CD4-positive, alpha-beta T cell treated with Interleukin-4 for 4 hours (primary cell): ENCODE data around the gene UFSP2.
"Not testable (repeated sequence)": the region's sequence is repeated elsewhere in the genome, so short reads cannot be mapped to it uniquely, and the experiment has no call there.

Experiments
- DNase-seq: peaks from one replicate; pipeline ENCODE4 v3.0.0-alpha.2; 2020

Gene UFSP2

DNA sequence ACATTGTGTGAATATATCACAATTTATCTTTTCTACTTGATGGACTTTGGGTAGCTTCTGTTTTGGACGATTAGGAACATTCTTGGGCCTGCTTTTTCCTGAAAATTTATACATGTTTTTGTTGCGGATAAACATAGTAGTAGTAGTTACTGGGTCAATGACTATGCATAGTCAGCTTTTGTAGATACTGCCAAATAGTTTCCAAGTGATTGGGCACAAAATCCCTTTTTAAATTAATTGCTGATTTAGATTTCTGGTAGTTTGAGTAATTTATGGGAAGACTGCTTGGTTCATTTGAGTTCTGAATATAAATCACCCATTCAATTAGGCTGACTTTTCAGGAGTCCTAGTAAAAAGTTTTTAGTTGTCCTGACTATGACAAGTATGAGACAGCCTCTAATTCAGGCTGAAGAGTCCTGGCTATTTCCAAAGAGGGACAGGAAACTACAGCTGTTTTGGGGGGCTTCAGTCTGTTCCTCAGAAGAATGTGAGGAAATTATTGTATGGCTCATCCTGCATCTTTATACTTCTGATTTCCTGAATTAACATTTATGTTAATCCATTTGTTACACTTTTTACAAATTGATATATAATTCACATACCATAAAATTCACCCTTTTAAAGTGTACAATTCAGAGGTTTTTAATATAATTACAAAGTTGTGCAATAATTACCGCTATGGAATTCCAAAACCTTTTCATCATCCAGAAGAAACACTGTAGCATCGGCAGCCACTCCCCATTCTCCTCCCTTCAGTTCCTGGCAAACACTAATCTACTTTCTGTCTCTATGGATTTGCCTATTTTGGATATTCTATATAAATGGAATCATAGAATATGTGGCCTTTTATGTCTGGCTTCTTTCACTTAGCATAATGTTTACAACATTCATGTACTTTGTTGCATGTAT, 44.2 kb downstream of the UFSP2 start:
- DNase-seq: no peak

DNA sequence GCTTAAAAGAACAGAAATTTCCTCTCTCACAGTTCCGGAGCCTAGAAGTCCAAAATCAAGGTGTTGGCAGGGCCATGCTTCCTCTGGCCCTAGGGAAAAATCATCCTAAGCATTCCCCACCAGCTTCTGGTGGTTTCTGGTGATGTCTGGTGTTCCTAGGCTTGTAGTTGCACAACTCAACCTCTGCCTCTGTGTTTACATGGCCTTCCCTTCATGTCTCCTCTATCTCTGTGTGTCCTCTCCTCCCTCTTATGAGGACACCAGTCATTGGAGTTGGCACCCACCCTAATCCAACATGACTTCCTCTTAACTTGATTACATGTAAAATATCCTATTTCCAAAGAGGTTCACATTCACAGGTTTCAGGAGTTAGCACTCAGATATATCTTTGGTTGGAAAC, 45.4 kb downstream of the UFSP2 start:
- no peak for DNase-seq

DNA sequence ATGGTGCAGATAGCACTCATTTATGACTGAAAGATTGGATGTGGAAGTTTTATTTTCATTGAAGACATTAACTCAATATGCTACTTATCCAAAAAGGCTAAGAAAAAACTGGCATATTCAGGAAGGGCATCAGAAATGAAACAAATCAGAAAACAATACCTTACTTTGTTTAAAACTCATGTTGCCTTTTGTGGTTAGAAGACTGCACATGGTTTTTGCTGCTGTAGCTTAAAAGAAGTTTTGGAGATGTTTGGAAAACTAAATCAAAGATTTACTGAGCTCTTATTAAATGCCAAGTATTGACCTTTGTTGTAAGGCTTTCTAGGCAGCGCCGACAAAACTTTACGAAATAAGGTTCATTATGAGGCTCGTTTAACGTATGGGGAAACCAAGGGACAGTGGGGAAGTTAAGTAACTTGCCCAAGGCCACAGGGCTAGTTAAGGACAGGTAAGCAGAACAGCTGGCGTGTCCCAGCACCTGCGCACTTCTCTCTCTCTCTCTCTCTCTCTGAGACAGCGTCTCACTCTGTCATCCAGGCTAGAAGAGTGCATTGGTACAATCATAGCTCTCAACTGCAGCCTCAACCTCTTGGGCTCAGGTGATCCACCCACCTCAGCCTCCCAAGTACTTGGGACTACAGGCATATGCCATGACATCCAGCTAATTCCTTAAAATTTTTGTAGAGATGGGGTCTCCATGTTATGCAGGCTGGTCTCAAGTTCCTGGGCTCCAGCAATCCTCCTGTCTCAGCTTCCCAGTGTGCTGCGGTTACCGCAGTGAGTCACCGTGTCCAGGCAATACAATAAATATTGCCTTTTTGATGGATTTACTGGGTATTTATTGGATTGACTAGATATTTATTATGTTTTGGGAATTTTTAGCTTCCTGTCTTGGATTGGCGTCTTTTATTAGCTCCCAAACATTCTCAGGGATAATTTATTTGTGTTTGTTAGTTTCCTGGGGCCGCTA, 46.2 kb downstream of the UFSP2 start:
- no peak for DNase-seq

DNA sequence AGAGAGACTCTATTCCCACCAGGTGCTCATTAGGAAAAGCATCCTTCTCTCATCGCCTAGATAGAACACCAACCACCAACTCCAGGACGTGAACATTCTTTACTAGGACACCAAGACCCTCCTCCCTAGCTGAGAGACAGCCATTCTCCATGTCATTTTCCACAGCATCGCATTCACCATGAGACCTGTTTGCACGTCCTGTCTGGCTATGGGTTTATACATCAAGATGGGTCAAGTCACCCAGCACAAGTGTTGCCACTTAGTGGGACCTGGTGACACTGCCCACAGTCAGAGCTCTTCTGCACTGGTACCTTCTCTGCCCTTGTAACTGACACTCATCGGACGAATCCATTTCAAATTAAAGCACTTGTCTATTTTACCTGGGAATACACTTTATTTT, 47.5 kb downstream of the UFSP2 start:
- DNase-seq: no peak

DNA sequence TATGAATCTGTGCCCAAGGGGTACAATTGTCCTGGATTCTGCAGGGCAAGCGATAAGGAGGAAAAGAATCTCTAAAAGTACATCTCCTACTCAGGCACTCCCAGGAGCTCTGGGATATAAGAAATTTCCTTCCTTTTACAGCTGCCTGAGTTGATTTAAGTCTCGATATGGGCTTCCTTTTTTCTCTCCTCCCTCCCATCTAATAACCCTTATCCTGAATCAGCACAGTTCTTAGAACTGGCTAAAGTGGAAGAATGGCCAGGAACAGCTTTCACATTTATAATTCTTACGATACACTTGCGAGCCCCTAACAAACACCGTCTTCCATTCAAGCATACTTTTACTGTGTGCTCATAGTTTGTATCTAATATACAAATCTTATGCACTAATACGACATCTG, 51.2 kb downstream of the UFSP2 start:
- no peak for DNase-seq

DNA sequence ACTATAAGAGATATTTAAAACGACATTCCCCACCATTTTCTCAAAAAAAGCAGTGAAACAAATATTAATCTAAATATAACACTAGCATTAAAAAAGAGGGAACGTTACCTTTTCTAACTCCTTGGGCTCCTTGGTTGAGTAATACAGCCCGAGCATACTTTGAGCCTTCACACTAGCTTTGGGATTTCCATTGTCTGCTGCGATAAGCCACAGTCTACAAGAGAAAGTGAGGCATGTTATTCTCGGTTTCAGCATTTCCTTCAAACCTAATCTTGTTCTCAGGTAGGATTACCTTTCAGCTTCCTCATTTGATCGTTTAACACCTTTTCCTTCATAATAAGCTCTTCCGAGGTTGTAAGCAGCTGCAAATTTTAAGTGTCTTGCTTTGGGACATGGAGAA, 51.7 kb downstream of the UFSP2 start:
- no peak for DNase-seq

DNA sequence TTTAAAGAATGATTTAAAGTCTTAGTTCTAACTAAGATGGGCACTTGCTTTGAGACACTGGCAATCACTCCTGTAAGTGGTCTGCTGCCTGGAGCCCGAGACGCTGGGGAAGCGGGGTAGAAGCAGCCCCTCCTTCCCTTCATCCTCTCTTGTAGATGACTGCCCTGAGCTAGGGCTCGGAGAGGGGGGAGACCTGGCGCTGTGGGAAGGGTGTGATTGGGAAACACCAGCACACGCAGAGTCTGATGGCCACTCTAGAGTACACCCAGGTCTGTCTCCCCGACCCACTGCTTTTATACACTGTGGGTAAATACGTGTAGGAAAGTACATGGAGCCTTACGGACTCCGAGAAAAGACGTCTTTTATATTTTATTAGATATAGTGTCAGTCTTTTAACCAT, 54.1 kb downstream of the UFSP2 start:
- DNase-seq: no peak

DNA sequence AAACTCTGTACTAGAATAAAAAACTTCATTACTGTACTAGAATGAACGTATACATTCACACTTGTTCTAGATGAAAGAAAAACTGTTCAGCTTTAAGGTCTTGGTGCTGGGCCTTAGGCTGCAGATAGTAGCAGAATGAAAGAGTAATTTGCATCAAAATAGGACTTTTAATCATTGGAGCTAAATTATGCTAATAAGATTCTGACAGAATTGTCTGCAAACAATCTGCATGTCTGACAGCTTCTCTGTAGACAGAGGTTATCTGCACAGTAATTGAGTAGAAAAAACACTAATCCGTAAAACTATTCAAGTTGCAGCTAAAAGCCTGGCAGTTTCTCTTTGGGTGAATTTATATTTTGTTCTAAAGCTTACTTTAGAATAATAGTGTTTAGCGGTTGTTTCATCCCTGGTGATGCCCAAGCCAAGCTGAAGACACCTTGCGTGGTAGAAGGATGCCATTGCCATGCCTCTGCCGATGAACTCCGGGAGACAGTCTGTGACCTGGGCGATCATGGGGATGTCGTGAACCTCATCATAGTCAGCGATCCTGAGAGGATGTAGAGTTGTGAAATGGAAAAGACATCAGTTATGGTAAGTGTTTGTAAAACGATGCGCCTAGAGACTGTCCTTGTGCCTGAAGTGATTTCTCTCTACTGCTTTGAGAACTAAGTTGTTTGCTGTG, 55.4 kb downstream of the UFSP2 start:
- DNase-seq: no peak

DNA sequence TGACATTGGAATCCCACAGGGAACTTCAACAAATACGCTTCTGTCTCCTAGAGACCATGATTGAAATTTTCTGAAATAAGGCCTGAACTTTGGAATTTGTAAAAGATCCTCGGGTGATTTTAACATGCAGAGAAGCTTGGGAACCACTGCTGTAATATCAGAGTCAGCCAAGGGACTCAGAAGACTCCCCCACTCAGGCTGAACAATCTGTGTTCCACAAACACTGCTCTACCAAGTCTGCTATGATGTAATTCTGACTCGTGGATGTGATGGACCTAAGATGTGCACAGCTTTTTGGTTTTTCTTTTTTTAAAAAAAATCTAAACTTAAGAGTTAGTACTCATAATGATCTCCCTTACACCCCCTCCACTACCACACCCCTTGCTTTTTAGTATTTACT, 56.0 kb downstream of the UFSP2 start:
- no peak for DNase-seq

DNA sequence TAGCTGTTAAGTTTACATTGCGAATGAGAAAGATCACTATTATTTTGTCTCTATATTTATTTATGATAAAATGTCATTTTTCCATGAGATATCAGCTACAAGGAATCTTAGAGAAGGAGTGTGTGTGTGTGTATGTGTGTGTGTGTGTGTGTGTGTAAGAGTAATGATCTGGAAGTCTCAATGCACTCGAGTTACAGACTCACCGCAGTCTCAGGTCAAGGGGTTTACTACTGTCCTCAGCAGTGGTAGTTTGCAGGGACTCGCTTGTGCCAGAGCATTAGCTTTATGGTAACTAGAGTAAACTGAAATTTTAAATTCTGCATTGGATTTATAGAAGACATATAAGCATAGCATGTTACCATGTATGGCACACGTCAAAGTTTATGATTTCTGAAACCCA, 60.9 kb downstream of the UFSP2 start:
- no peak for DNase-seq

DNA sequence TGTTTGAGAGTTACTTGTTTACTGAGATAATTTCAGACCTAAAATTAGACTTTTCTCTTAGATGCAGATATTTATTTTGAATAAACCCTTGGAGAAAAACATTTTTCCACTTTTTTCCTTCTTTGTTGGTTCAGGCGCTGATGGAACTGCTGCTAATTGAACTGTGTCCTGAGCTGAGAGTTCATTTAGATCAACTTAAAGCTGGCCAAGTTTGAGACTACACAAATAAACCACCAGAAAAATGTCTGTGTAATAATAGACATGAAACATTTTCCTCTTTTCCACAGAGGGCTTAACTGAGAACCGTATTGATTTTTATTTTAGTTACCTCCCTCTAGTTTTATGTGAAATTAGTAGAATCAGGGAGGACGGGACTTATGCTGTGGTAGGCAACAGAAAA, 62.5 kb downstream of the UFSP2 start:
- DNase-seq: no peak

DNA sequence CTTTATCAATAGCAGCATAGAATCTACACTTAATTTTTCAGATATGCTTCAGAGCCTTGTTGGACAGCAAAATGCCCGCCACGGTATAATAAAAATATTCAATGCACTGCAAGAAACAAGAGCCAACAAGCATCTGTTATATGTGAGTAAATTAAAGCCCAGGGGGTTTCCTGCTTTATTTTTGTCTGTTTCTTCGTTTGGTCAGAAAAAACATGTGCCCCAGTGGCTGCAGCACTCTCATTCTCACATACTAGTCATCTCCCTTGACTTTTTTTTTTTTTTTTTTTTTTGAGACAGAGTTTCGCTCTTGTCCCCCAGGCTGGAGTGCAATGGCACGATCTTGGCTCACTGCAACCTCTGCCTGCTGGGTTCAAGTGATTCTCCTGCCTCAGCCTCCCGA, 63.2 kb downstream of the UFSP2 start:
- DNase-seq: not testable (repeated sequence)

DNA sequence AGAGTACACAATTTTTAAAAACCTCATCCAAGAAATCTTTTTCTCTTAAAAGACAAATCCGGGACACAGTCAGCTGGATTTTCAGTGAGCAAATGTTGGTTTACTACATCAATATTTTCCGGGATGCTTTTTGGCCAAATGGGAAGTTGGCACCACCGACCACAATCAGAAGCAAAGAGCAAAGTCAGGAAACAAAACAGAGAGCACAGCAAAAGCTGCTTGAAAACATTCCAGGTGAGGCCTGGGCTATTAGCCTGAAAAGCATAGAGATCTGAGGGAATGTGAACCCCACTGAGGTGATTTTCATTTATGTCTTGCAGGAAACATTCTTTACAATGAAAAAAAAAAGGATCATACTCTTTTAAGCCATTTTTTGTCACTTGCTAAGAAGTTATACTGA, 63.9 kb downstream of the UFSP2 start:
- no peak for DNase-seq

DNA sequence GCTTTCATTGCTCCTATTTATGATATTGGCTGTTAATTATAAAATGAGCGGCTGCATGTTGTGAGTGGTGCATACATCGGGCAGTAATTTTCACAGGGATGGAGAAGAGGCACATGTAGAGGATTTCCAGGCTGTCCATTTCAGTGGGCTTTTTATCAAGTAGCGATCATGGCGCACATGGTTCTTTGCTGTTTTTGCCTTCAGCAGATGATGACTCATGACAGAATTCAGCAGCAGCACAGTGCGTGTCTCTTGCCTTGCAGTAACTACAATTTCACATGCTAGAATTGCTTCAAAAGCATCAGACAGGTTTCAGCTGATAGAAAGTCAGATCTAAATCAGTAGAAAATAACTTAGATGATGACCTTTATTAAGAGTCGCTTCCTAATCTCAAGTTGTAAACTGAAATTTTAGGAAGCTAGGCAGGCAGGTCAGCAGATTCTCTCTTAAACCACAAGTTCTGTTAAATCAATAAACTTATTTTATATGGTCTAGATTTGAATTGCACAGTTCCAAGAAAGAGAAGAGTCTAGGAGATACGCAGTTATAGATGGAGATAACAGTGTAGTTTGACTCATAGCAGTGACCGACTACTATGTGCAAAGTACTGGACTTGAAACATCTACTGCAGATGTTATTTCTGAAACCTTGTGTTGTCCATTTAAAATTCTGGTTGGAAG, 65.9 kb downstream of the UFSP2 start:
- no peak for DNase-seq

DNA sequence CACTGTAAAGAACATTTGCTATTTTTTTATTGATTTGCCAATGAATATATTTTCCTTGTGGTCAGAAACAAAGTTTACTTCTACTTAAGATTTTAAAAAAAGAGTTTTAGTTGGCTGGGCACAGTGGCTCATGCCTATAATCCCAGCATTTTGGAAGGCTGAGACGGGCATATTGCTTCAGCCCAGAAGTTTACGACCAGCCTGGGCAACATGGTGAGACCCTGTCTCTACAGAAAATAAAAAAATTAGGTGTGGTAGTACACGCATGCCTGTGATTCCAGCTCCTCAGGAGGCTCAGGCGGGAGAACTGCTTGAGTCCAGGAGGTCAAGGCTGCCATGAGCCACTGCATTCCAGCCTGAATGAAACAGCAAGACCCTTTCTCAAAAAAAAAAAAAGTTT, 66.8 kb downstream of the UFSP2 start:
- no peak for DNase-seq

DNA sequence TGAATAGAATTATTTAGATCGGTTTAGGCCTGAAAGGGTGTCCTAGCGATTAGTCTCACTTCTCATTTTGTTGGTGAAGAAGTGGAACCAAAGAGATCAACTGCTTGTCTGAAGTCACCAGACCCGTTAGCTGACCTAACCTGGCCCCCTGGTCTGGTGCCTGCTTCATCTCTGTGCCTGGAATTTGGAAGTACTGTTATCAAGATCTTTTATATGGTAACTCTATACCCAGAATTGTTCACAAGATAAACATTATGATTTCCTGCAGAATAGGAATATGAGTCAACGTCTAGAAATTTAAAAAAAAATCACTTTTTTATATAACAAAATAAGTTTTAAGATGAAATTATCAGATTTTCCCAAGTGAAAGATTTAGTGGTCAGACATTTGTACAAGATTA, 67.2 kb downstream of the UFSP2 start:
- no peak for DNase-seq

DNA sequence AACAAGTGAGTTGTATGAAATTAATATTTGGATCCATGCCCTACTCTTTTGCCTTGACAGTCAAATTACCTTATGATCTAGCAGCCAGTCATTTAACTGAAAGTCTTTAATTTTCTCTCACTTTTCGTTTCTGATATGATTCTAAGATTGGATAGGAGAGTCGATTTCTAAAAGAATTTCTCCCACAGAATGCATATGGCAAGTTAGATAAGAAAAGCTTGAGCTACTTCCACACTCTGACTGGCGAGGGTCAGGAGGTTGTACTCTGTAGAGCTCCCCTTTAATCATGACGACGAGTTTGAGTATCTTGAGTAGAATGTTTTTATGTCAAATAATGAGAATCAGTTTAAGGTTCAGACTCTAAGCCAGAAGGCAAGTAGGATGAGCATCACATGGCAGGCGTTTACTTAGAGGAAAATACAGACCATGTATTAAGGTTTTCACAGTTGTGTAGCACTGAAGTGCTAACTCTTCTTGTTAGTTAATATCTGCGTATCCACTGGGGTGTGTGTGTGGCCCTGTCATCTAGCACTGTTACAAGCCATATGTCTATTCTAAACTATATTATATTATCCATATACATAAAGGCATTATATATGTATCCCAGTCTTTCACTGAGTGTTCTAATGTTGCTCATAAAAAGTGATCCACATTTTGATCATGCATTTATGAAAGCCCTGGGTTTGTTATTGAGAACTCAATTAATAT, 67.9 kb downstream of the UFSP2 start:
- no peak for DNase-seq

DNA sequence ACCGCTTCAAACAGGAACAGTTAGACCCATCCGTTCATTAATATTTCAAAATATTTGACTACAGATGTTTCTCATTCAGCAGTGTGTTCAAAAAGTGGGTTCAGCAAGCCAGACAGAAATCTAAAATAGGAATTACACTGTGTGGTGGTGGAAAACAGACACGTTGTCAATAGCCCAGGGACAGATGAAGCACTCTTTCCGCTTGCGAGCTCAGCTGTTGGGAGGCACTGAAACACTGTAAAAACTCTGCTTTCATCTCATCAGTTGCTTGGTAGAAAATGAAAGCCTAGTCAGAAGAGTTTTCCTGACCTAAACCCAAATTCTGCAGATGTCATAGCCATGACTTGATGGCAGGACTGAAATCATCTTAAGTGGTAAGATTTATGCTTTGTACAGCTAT, 68.6 kb downstream of the UFSP2 start:
- no peak for DNase-seq

DNA sequence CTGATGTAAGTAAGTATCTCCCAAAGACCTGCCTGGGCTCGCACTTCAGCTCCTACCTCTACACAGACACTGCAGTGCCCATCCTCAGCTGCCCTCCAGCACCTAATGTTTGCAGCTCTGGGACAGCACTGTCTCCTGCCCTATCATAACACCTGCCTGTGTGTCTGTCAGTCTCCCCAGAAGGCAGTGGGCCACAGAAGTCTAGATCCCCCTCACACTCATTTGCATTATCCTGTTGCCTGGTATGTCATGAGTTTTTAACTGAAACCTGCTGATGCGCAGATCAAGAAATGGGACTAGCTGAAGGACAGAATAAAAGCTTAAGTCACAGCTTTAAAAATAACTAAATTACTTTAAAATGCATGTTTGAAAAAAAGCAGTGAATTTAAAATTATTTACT, 73.0 kb downstream of the UFSP2 start:
- no peak for DNase-seq

DNA sequence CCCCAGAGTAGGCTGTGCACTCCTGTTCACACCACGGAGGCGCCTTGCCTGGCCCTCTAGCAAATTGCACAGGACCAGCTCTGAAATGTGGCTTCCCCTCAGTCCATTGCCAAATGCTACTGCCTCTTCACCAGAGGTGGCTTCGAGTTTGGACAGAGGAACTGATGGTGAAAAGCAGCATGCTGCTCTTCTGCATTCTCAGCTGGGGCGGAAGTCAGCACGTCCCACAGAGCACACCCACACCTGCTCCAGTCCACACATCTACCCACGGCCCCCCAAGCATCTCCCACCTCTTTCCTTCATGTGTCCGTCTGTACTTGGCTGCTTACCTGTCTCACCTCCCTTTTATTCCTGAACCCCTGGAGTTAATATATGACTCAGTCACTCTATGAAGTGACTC, 73.6 kb downstream of the UFSP2 start:
- DNase-seq: no peak

DNA sequence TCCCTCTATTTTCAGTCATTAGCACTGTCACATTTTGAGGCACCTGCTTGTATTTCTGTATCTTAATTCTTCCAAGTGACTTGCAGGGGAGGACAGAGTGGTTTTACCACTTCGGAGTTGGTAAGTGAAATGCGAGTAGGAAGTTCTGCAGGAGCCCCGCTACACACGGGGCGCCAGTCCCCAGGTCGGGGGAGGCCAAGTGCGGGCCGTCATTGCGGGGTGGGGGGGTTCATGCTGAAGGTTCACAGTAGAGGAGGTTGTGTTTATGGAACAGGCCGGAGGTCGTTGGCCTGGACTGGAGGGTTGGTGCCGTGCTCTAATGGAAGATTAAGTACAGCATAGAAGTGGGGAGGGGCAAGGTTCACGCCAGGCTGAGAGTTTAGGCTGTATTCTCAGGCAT, 74.1 kb downstream of the UFSP2 start:
- no peak for DNase-seq
